Natural killer cell (primary cell): ENCODE data around the gene PRICKLE3. TPM values are rescaled to one million over a fixed set of nuclear protein-coding genes. Genes with fewer than 3 reads are reported as not detected.
"Not testable (repeated sequence)": the region's sequence is repeated elsewhere in the genome, so short reads cannot be mapped to it uniquely, and the experiment has no call there.

ENCODE experiments used
- ATAC-seq, 3 donors: fragments of 150-1000 bp in 2 of 3; fragments of 200-7000 bp in 1 of 3; cut with Tn5 transposase; 1 replicate in 1 of 3; 2 replicates in 2 of 3; pipeline ENCODE4 v1.10.0; 2021; ENCODE audit warnings: mild to moderate bottlenecking in 2 of 3, moderate library complexity in 2 of 3
- DNase-seq, 2 donors: peaks; one replicate each; pipeline versions ENCODE4 v3.0.0 to v3.0.0-alpha.2; 2013 to 2021; ENCODE audit warnings: mixed read lengths in 1 of 2
- H3K27ac ChIP-seq: one replicate; pipeline ENCODE4 v1.5.1; 2013; ENCODE audit warnings: mild to moderate bottlenecking, low read length
- H3K27me3 ChIP-seq: one replicate; pipeline ENCODE4 v1.6.1; 2013; ENCODE audit warnings: low read length; ENCODE audit not compliant: control insufficient read depth, insufficient read depth
- H3K36me3 ChIP-seq: one replicate; pipeline ENCODE4 v1.6.1; 2013; ENCODE audit warnings: low read length; ENCODE audit not compliant: control insufficient read depth, insufficient read depth
- H3K4me1 ChIP-seq: one replicate; pipeline ENCODE4 v1.6.1; 2013; ENCODE audit warnings: low read length; ENCODE audit not compliant: control insufficient read depth, insufficient read depth
- H3K4me3 ChIP-seq: one replicate; pipeline ENCODE4 v1.5.1; 2013; ENCODE audit warnings: low read length
- H3K9me3 ChIP-seq: one replicate; pipeline ENCODE4 v1.6.1; 2013; ENCODE audit warnings: low read length; ENCODE audit not compliant: control insufficient read depth, insufficient read depth
- H3K27ac Mint-ChIP-seq, 2 donors: one replicate each; pipeline ENCODE4 v1.8.0; 2022; ENCODE audit warnings: mild to moderate bottlenecking in 2 of 2, mixed read lengths in 2 of 2, moderate library complexity in 1 of 2
- H3K27me3 Mint-ChIP-seq, 2 donors: one replicate each; pipeline ENCODE4 v1.8.0; 2022; ENCODE audit warnings: low read depth in 2 of 2, mixed read lengths in 2 of 2
- H3K36me3 Mint-ChIP-seq: one replicate; pipeline ENCODE4 v1.8.0; 2022; ENCODE audit warnings: mixed read lengths
- H3K4me1 Mint-ChIP-seq, 2 donors: one replicate each; pipeline ENCODE4 v1.8.0; 2022; ENCODE audit warnings: mixed read lengths in 2 of 2
- H3K4me3 Mint-ChIP-seq: one replicate; pipeline ENCODE4 v1.8.0; 2022; ENCODE audit warnings: mild to moderate bottlenecking, moderate library complexity, mixed read lengths
- H3K9me3 Mint-ChIP-seq, 2 donors: one replicate each; pipeline ENCODE4 v1.8.0; 2022; ENCODE audit warnings: mixed read lengths in 2 of 2
- CTCF ChIP-seq: fragments of 200-600 bp; IDR thresholded peaks from one replicate; pipeline ENCODE4 v1.8.0; 2022; ENCODE audit warnings: antibody characterized with exemption
- WGBS: methylation state at CpG from one replicate; pipeline ENCODE4 v1.1.7; 2013; ENCODE audit warnings: missing lambda C conversion rate; ENCODE audit not compliant: insufficient coverage; 5-methylcytosine and 5-hydroxymethylcytosine counted together
- intact Hi-C: fragments of 100-400 bp; cut with micrococcal nuclease; formaldehyde crosslinking; loops from one replicate; pipeline ENCODE4 v1.14.2; 2022
- total RNA-seq, 4 donors: library from RNA; stranded (reverse); fragments of 120-200 nt in 1 of 4; gene quantifications; one replicate each; pipeline versions ENCODE4 v1.2.3 to v1.2.4, GENCODE V29; 2013 to 2022

The PRICKLE3 gene
- total RNA-seq, 3 donors from 2014 or later (not counting 1 experiment from before 2014, with no cell fraction given) = 6.2 to 7.9 (median 6.3) TPM

GRCh38 chrX:49137492-49137891 lies 48.7 kb downstream of the PRICKLE3 start:
- no peak overlapping the region for H3K4me3 Mint-ChIP-seq
- no peaks in the 10 kb centered on the region for H3K27me3 ChIP-seq
- ATAC-seq (no peak), DNase-seq (no peak)
- H3K9me3 ChIP-seq = peaks cover 18% of the 10 kb centered on the region
- 100% methylated on average over 1 of the region's 1 CpG for WGBS
- H3K4me3 ChIP-seq = no peak overlapping the region
- H3K27me3 Mint-ChIP-seq = no peaks in the 10 kb centered on the region
- H3K4me1 ChIP-seq = no peaks in the 10 kb centered on the region
- peaks cover 19% of the 10 kb centered on the region for H3K36me3 Mint-ChIP-seq
- no peak for TF ChIP-seq CTCF
- intact Hi-C loops = no loop called here
- H3K27ac Mint-ChIP-seq = no peak overlapping the region
- H3K9me3 Mint-ChIP-seq = peaks cover 0 to 2% of the 10 kb centered on the region in 2 donors
- no peak overlapping the region for H3K27ac ChIP-seq
- H3K4me1 Mint-ChIP-seq = no peaks in the 10 kb centered on the region
- H3K36me3 ChIP-seq = no peaks in the 10 kb centered on the region

- Mint-ChIP-seq H3K4me1 (no peaks in the 10 kb centered on the region), H3K36me3 (no peaks in the 10 kb centered on the region), H3K9me3 (peaks cover 0 to 2% of the 10 kb centered on the region in 2 donors), H3K27ac (no peak overlapping the region), H3K4me3 (no peak overlapping the region), H3K27me3 (no peaks in the 10 kb centered on the region)
- no peak for DNase-seq
- Histone ChIP-seq H3K9me3 (peaks cover under 1% of the 10 kb centered on the region), H3K36me3 (no peaks in the 10 kb centered on the region), H3K4me3 (no peak overlapping the region), H3K4me1 (no peaks in the 10 kb centered on the region), H3K27ac (no peak overlapping the region), H3K27me3 (no peaks in the 10 kb centered on the region)
- intact Hi-C loops = no loop called here
- no CpG with 5 or more reads among the region's 1 CpG for whole genome bisulfite sequencing
- no peak for TF ChIP-seq CTCF
- no peak for ATAC-seq
These were observed 52.4 kb downstream of the PRICKLE3 start for GRCh38 chrX:49133759-49134158.

- H3K9me3 ChIP-seq, H3K4me1 Mint-ChIP-seq, H3K27ac ChIP-seq, DNase-seq, H3K4me1 ChIP-seq, H3K27ac Mint-ChIP-seq, H3K4me3 Mint-ChIP-seq, ATAC-seq, H3K27me3 Mint-ChIP-seq, H3K36me3 Mint-ChIP-seq, H3K27me3 ChIP-seq, H3K9me3 Mint-ChIP-seq, H3K4me3 ChIP-seq, H3K36me3 ChIP-seq, intact Hi-C loops: not testable (repeated sequence)
- WGBS = 97% methylated on average over 5 of the region's 7 CpGs
These were observed 53.9 kb downstream of the PRICKLE3 start for GRCh38 chrX:49132275-49132674.

GRCh38 chrX:49129427-49129826 lies 56.7 kb downstream of the PRICKLE3 start:
- H3K36me3 Mint-ChIP-seq = no peaks in the 10 kb centered on the region
- no peak overlapping the region for H3K27ac ChIP-seq
- H3K36me3 ChIP-seq = no peaks in the 10 kb centered on the region
- no peak for TF ChIP-seq CTCF
- H3K27me3 Mint-ChIP-seq = no peaks in the 10 kb centered on the region
- intact Hi-C loops = no loop called here
- DNase-seq (no peak), ATAC-seq (no peak)
- no peaks in the 10 kb centered on the region for H3K4me1 ChIP-seq
- no peaks in the 10 kb centered on the region for H3K9me3 ChIP-seq
- no peaks in the 10 kb centered on the region for H3K27me3 ChIP-seq
- no peak overlapping the region for H3K4me3 Mint-ChIP-seq
- H3K27ac Mint-ChIP-seq = no peak overlapping the region
- 29% methylated on average over 4 of the region's 4 CpGs for WGBS
- H3K4me1 Mint-ChIP-seq = no peaks in the 10 kb centered on the region
- H3K4me3 ChIP-seq = no peak overlapping the region
- no peaks in the 10 kb centered on the region for H3K9me3 Mint-ChIP-seq

- H3K9me3 ChIP-seq, DNase-seq, intact Hi-C loops, H3K4me3 Mint-ChIP-seq, H3K36me3 ChIP-seq, H3K9me3 Mint-ChIP-seq, ATAC-seq, H3K27me3 Mint-ChIP-seq, H3K4me1 Mint-ChIP-seq, H3K4me3 ChIP-seq, H3K27ac ChIP-seq, H3K36me3 Mint-ChIP-seq, H3K27ac Mint-ChIP-seq, H3K27me3 ChIP-seq: not testable (repeated sequence)
- peaks cover 10% of the 10 kb centered on the region for H3K4me1 ChIP-seq
- 40% methylated on average over 6 of the region's 13 CpGs for WGBS
These were observed 58.4 kb downstream of the PRICKLE3 start for GRCh38 chrX:49127742-49128258.
